MCF 10A (cell line): Measurements from ENCODE around the gene CNOT10. TPM values are rescaled to one million over a fixed set of nuclear protein-coding genes. Genes with fewer than 3 reads are reported as not detected.

Experiments used
- BruUV-seq: library from RNA; stranded (reverse); fragments of 400-500 nt; replicated peaks from 2 replicates; lab custom pipeline; 2021; lab: Mats Ljungman, UMichigan
- CTCF ChIA-PET: fragments of 300-600 bp; sonication (Branson Sonifier 250); formaldehyde crosslinking; extraction: SDS; loops from one replicate; lab custom pipeline; 2021; ENCODE audit warnings: antibody characterized with exemption, inconsistent platforms; lab: Yijun Ruan, JAX
- POLR2A ChIA-PET: fragments of 300-600, 350-650 bp; sonication (Branson Sonifier 250); formaldehyde crosslinking; extraction: SDS; loops from one replicate; lab custom pipeline; 2020; ENCODE audit warnings: antibody characterized with exemption, inconsistent platforms; lab: Yijun Ruan, JAX
- DNase-seq: peaks from one replicate; pipeline ENCODE4 v3.0.0-alpha.2; 2018; ENCODE audit not compliant: unreplicated experiment
- H3K27ac Mint-ChIP-seq: one replicate; pipeline ENCODE4 v1.8.0; 2022; ENCODE audit warnings: mild to moderate bottlenecking, low read depth, mixed read lengths; ENCODE audit not compliant: unreplicated experiment
- H3K27me3 Mint-ChIP-seq: one replicate; pipeline ENCODE4 v1.8.0; 2022; ENCODE audit warnings: mixed read lengths; ENCODE audit not compliant: insufficient read depth, unreplicated experiment
- H3K36me3 Mint-ChIP-seq: one replicate; pipeline ENCODE4 v1.8.0; 2022; ENCODE audit warnings: mild to moderate bottlenecking, moderate library complexity, mixed read lengths; ENCODE audit not compliant: insufficient read depth, unreplicated experiment
- H3K4me1 Mint-ChIP-seq: one replicate; pipeline ENCODE4 v1.8.0; 2022; ENCODE audit warnings: mixed read lengths; ENCODE audit not compliant: insufficient read depth, unreplicated experiment
- H3K4me3 Mint-ChIP-seq: one replicate; pipeline ENCODE4 v1.8.0; 2022; ENCODE audit warnings: mild to moderate bottlenecking, moderate library complexity, mixed read lengths; ENCODE audit not compliant: unreplicated experiment
- H3K9me3 Mint-ChIP-seq: one replicate; pipeline ENCODE4 v1.8.0; 2022; ENCODE audit warnings: mixed read lengths; ENCODE audit not compliant: unreplicated experiment
- intact Hi-C: fragments of 100-400 bp; cut with micrococcal nuclease; formaldehyde crosslinking; loops from 2 replicates; pipeline ENCODE4 v1.14.1; 2022
- total RNA-seq: library from RNA; stranded (reverse); gene quantifications from 2 replicates; pipeline ENCODE4 v1.2.3, GENCODE V29; 2022
- TF ChIP-seq, protein P1 (sequence below): fragments of 200-600 bp; IDR thresholded peaks from one replicate; pipeline ENCODE4 v1.8.0; 2022; ENCODE audit warnings: antibody characterized with exemption, mild to moderate bottlenecking; ENCODE audit not compliant: unreplicated experiment

The CNOT10 gene
- total RNA-seq, 1 experiment from 2014 or later, result 53.1 TPM

DNA sequence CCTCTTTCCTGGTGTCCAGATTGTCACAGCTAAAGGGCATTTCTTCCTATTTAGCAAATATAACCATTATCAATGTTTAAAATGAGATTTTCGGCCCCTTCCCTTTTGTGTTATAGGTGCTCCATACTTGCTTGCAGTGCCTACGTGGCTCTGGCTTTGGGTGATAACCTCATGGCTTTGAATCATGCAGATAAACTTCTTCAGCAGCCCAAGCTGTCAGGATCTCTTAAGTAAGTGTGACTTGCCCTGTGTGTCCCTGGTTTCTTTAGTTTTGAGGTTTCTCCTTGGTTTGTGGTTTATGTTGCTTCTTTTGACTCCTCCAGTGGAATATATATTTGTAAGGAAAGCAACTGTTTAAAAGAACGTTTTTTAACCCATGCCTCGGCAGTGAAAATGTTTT lies 74.4 kb downstream of the CNOT10 start:
- no peaks in the 10 kb centered on the region for H3K9me3 Mint-ChIP-seq
- no peak overlapping the region for H3K4me3 Mint-ChIP-seq
- DNase-seq, result no peak
- H3K36me3 Mint-ChIP-seq, result peaks cover 53% of the 10 kb centered on the region
- ChIA-PET POLR2A (no interaction called here), CTCF (interaction anchor here (0.7 to 2.6 kb wide), 2 partner anchors 14 to 22 kb away, joined by 3 to 10 read pairs; no protein-coding TSS in a partner anchor)
- intact Hi-C loops, result no loop called here
- H3K27ac Mint-ChIP-seq, result no peak overlapping the region
- no TSS peak for BruUV-seq
- H3K4me1 Mint-ChIP-seq, result no peaks in the 10 kb centered on the region
- no peaks in the 10 kb centered on the region for H3K27me3 Mint-ChIP-seq
- TF ChIP-seq, protein P1, sequence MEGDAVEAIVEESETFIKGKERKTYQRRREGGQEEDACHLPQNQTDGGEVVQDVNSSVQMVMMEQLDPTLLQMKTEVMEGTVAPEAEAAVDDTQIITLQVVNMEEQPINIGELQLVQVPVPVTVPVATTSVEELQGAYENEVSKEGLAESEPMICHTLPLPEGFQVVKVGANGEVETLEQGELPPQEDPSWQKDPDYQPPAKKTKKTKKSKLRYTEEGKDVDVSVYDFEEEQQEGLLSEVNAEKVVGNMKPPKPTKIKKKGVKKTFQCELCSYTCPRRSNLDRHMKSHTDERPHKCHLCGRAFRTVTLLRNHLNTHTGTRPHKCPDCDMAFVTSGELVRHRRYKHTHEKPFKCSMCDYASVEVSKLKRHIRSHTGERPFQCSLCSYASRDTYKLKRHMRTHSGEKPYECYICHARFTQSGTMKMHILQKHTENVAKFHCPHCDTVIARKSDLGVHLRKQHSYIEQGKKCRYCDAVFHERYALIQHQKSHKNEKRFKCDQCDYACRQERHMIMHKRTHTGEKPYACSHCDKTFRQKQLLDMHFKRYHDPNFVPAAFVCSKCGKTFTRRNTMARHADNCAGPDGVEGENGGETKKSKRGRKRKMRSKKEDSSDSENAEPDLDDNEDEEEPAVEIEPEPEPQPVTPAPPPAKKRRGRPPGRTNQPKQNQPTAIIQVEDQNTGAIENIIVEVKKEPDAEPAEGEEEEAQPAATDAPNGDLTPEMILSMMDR, result no peak

DNA sequence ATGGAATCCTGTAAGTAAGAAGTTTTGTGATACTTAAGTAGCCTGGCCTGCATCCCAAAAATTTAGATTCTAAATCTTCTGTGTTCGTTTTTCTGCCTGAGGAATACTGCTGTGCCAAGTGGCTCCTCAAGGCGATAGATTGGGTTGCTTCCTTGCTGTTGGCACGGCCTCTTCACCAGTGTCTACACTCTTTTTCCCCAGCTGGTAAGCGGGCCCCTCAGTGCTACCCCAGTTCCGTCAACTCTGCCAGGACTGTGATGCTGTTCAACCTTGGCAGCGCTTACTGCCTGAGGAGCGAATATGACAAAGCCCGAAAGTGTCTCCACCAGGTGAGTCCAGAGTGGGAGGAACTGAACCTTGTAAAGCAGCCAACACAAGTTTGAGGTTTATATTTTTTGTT lies 79.5 kb downstream of the CNOT10 start:
- no TSS peak for BruUV-seq
- TF ChIP-seq, protein P1, result no peak
- DNase-seq, result no peak
- H3K27ac Mint-ChIP-seq, result no peak overlapping the region
- intact Hi-C loops, result no loop called here
- no peaks in the 10 kb centered on the region for H3K9me3 Mint-ChIP-seq
- H3K4me1 Mint-ChIP-seq, result no peaks in the 10 kb centered on the region
- POLR2A ChIA-PET, result no interaction called here
- CTCF ChIA-PET, result no interaction called here
- no peaks in the 10 kb centered on the region for H3K27me3 Mint-ChIP-seq
- peaks cover 64% of the 10 kb centered on the region for H3K36me3 Mint-ChIP-seq
- H3K4me3 Mint-ChIP-seq, result no peak overlapping the region

DNA sequence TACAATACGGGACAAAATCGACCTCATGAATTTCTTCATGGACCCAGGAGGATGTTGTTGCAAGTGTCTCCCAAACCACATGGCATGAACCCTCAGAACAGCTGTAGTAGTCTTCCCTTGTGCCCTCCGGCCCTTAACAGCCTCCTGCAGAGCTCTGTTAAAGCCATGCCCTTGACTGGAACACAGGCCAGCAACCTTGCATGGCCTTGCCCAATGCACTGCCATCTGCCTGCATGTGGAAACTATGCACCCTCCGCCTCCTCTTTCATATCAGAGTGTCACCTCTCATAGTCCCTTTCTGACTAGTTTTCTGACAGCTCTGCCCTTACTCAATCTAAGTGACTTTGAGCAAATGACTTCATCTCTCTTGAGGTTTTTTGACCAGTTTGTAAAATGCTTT lies 93.4 kb downstream of the CNOT10 start:
- DNase-seq, result no peak
- Mint-ChIP-seq H3K9me3 (no peaks in the 10 kb centered on the region), H3K27me3 (no peaks in the 10 kb centered on the region), H3K4me3 (no peak overlapping the region), H3K4me1 (peaks cover 9% of the 10 kb centered on the region), H3K36me3 (peaks cover 25% of the 10 kb centered on the region), H3K27ac (no peak overlapping the region)
- ChIA-PET CTCF (no interaction called here), POLR2A (no interaction called here)
- intact Hi-C loops, result no loop called here
- TF ChIP-seq, protein P1, result no peak
- no TSS peak for BruUV-seq

DNA sequence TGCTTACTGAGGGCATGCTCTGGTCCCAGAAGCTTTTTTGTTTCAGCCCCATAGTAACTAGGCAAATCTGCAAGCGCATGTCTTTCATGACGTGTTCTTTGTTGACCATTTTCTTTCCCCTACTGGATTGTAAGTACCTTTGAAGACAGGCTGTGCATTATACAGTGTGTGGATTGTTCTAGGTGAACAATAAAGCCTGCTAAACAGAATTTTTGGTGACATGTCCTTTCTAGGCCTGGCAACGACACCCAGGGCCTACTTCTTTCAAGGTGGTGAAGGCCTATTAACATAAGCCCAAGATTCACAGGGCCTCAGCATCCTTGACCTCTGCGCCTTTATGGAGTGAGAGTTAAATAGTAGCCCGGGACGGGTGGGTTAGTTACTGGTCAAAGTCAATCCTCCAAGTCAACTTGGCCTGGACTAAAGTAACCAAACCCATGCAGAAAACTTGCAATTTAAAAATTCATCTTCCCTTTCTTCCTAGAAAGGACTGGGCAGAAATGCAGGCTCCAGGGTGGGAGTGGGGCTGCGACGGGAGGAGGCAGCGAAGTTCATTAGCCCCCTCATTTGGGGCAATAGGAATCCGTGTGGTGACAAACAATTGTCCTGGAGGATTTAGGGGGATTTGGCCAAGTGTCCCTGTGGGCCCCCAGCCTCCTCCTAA lies 95.2 kb downstream of the CNOT10 start:
- CTCF ChIA-PET, result interaction anchor here (0.6 to 2.4 kb wide), 14 partner anchors 8 to 1007 kb away, joined by 3 to 18 read pairs (median 5); no protein-coding TSS in a partner anchor
- no peaks in the 10 kb centered on the region for H3K27me3 Mint-ChIP-seq
- TF ChIP-seq, protein P1, result no peak
- no peak for DNase-seq
- peaks cover 9% of the 10 kb centered on the region for H3K4me1 Mint-ChIP-seq
- no peaks in the 10 kb centered on the region for H3K9me3 Mint-ChIP-seq
- intact Hi-C loops, result loop anchor here (5.0 kb wide), 1 partner anchor 48 kb away; no protein-coding TSS in a partner anchor
- no peak overlapping the region for H3K27ac Mint-ChIP-seq
- no TSS peak for BruUV-seq
- peaks cover 24% of the 10 kb centered on the region for H3K36me3 Mint-ChIP-seq
- POLR2A ChIA-PET, result interaction anchor here (0.6 to 1.7 kb wide), 6 partner anchors 34 to 144 kb away, joined by 3 to 7 read pairs (median 3); no protein-coding TSS in a partner anchor
- H3K4me3 Mint-ChIP-seq, result no peak overlapping the region
